GM18909 (cell line): Measurements from ENCODE around the gene SMIM5.
A peak's percentile ranks its signal among the peaks of the same experiment; 100 is the strongest.
"Not testable (repeated sequence)": the region's sequence is repeated elsewhere in the genome, so short reads cannot be mapped to it uniquely, and the experiment has no call there.

Experiments used
- ATAC-seq: cut with Tn5 transposase; IDR thresholded peaks from one replicate; pipeline ENCODE4 v1.9.1; 2021; ENCODE audit warnings: mild to moderate bottlenecking; ENCODE audit not compliant: unreplicated experiment, poor library complexity

SMIM5 gene

DNA sequence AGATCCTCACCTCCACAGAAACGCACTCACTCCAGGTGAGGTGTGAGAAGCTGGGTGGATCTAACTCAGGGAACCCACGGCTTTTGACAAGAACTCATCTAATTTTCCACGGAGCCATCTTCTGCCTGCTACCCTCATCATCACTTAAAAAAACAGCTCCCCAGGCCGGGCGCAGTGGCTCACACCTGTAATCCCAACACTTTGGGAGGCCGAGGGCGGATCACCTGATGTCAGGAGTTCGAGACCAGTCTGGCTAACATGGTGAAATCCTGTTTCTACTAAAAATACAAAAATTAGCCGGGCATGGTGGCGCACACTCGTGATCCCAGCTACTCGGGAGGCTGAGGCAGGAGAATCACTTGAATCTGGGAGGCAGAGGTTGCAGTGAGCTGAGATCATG, 4.8 kb downstream of the SMIM5 start:
- not testable (repeated sequence) for ATAC-seq

DNA sequence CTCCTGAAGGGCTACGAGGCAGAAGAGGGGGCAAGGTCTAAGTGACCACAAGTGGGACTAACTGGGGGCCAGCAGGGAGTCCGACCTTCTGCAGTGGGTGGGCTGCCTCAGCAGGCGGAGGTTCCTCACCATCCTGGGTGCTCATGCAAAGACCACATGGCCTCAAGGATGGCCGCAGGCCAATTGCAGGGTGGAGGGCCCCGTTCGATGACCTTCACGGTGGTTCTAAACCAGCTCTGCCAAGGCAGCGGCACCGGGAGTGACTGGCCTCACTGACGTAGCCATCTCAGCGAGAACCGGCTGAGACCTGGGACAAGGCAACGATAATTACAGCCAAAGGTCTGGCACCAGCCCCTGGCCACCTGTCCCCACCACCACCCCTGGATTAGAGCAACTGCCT, 5.7 kb downstream of the SMIM5 start:
- no peak for ATAC-seq

DNA sequence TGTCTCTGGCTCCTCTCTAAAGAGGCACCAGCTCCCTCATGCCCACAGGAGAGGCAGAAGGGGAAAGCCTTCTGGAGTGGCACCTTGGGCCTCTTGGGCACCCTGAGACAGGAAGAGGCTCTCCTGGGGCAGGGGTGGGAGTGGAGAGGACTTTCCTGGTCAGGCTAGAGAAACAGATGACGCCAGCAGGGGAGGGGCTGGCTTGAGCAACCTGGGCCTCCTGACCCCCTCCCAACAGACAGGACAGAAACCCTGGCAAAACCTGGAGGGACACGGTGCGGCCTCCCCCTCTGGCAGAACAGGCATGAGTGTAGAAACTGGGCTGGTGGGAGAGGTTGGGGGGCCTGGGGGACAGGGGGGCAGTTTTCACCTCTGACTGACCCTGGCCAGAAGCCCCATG, 6.1 kb downstream of the SMIM5 start:
- ATAC-seq, result no peak

DNA sequence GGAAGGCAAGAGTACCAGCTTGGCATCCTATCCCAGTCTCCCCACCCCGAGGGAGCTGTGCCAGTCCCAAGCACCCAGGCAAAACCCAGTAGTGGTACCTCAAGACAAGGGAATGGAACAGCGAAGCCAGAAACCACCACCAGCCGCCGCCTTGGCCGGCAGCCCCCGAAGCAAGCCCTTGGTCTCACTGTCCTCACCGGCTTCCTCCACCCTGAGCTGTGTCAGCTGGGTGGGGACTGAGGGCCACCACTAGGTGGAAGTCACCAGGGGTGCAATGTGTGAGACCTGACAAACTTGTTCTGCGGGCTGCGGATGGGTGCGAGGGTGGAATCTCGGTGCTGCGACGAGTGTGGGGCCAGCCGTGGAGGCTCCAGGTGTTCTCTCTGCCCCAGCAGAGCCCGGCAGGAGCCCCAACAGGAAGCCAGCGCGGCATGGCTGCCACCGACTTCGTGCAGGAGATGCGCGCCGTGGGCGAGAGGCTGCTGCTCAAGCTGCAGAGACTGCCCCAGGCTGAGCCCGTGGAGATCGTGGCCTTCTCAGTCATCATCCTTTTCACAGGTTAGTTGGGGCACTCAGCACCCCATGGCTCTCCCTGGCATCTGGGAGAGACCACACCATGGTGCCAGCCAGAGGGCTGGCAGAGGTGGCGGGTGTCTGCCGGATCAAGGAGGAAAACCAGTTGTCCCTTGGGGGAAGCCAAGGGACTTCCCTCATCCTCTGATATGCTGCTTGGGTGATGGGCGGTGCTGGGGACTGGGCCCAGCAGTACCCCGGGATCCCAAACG, 6.7 kb downstream of the SMIM5 start:
- no peak for ATAC-seq

DNA sequence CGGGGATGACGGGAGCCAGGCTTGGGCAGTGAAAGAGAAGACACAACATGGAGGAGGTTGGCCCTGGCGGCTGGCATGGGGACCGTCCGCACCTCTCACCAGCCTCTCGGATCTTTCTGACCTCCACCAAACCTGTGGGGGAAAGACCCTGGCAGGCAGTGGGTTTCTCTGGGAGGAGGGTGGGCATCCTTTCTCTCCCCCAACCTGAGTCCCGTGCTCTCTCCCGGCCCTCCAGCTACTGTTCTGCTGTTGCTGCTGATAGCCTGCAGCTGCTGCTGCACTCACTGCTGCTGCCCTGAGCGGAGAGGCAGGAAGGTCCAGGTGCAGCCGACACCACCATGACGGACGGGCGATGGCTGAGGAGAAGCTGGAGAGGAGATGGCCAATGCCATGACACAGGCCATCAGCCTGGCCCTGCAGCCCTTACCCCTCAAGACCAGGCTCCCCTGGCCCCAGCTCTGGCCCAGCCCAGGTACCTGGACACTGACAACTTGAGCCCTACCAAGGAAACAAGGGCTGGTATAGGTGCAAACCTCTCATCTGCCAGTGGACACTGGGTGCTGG, 7.4 kb downstream of the SMIM5 start:
- no peak for ATAC-seq

DNA sequence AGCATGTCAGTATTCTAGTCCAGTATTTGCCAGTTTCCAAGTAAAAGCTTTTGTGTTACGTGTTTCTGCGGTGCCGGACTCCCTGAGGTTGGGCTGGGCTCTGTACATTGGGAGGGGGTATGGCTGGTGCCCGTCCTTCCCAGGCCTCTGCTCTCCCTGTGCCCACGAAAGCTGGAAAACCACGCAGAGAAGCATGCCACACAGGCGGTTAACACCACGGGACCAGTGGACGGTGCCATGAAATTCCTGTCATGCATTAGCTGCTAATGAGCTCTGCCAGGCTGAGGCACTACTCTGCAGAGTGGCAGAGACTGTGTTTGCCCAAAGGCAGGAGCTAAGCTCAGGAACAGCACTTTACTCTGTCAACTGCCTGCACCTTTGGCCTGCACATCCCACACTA, 8.1 kb downstream of the SMIM5 start:
- ATAC-seq, result no peak

DNA sequence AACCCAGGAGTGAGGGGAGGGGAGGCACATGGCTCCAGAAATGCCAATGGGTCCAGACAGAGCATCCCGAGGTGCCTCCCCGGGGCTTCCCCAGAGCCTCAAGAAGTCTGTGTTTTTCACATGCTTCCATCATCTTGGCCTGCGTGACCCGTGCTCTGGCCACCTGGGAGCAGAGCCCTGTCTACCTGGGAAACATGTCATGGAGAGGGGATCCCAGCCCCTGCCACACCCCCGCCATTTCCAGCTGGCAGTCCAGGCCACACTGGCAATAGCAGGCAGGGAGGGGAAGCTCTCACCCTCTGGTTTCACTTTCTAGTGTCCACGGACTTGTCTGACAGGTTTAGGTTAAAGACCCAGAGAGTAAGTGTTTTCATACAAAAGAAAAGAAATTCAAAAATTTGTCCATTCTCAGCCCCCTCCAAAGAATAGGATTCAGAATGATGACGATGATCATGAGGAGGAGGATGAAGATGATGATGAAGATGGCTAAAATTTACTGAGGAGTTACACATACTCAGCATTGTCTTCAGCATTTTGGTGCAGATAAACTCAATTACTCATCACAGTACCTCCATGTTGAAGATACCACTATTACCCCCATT, 9.0 kb downstream of the SMIM5 start:
- ATAC-seq, result no peak

DNA sequence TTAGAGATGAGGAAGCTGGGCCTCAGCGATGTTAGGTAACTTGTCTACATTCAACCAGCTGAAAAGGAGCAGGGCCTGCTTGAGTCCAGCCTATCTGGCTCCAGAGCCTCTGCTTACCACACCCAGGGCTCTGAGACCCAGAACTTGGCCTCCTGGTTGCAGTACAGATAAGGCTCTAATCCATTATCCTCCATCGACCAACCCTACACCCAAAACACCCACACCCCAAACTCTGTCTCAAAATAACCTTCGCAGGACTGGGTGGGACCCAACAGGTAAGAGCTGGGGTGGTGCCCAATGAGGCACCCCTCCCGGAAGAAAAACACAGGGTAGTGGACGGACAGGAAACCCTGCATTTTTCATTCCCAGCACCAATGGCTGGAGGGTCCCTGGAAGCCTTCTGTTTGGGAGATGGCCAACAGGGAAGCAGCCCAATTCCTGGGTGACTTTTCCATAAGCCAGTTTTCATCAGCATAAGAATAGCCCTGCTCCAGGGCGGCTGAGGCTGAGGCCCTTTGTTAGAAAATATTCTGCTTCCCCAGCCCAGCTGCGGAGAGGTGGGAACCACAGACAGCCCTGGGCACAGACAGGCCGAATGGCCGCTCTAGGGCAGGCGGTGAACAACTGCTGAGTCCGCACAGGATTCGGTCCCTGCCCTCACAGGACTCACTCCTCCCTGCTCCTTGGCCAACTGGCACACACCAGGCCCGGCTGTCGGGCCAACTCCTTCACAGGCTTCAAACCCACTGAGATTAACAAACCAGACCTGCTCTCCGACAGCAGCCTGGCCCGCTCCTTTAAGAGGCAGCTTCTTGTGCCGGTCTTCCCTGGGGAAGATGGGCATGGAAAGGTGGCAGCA, 9.8 kb downstream of the SMIM5 start:
- no peak for ATAC-seq

DNA sequence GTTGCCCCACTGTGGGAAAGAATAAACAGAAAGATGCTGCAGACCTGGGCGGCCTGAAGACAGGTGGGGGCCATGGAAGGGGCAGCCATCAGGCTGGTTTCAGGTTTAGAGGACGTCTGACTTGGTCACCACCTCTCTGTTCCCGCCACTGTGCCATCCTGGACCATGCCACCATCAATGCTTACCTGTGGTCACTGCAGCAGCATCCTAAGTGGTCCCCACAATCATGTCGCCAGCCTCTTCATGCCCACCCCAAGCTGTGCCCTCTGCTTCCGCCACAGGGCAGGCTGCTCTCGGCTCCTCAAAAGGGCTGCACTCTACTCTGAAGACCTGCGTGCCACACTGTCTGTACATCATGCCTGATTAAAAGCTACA, 10.4 kb downstream of the SMIM5 start:
- no peak for ATAC-seq

DNA sequence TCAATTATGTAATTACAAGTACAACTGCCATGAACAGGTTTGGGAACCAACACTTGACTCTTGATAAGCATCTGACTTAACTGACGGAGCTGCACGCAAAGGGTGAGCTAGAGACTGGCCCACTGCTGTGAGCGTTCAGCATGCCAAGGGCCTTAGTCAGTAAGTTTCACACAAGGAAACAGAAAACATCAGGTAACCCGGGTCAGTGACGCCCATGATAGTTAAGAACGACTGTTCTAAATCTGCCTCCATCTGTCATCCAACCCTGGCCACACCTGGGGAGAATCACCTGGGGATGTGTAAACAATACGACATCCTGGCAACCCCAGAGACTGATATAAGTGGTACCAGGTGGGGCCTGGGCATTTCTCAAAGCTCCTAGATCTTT, 12.3 kb downstream of the SMIM5 start:
- ATAC-seq, result no peak

DNA sequence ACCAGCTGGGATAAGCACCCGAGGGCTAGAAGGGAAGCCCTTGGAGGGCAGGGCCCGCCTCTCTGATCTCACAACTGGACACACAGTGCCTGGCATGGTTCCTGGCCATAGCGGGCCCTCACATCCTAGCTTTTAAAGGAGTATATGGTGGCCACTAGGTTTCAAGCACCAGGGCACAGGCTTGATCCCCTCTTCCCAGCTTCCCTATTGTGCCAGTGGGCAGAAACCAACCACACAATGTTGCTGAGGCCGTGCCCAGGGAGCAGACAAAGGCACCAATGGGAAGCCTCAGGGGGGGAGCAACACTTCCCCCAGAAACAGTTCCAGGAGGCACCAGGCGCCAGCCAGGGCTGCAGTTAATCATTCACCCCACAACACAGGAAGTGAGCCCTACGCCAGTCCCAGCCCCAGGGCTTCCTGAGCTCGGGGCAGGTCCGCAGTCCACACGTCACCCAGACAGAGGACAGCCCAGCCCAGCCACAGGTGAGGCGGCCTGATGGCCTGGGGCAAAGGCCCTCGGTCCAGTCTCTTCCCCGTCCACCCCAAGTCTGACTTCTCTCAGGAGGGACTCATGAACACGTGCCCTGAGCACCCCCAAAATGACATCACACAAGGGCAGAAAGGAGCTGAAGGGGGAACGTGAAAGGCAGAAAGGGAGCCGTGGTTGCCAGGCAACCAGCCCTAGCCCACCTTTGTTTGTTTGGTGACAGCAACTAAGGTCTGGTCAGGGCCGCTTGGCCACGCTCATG, 12.8 kb downstream of the SMIM5 start:
- ATAC-seq, result peak; percentile 75

DNA sequence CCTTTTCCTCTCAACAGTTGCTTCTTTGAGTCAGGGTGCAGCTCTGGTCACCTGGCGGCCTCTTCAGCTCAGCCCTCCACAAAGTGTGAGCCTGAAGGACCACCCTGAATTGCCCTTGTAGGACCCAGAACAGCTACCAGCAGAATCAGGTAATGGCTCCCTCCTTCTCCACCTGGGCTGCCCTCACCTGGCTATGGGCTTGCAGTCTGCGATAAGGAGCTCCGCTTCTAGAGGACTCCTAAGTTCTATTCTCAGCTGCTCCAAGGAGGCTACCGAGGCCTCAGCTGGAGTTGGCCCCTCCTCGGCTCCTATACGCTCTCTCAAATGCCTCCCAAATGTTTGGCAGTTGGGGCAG, 13.4 kb downstream of the SMIM5 start:
- ATAC-seq, result no peak

DNA sequence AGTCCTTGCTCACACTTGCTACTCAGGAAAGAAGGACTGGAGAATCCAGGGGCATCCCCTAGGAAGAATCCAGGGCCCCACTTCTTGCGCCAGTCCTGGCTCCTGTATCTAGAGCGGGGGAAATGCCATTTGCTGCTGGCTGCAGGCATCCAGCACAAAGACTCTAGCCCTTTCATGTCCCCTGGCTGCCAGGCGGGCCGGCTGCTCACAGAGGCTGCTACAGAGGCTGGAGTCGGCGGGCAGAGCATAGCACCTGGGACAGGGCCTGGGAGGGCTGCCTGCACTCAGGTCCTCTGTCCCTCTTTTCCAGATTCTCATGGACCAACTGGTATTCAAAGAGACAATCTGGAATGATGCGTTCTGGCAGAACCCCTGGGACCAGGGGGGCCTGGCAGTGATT, 13.8 kb downstream of the SMIM5 start:
- ATAC-seq, result no peak

DNA sequence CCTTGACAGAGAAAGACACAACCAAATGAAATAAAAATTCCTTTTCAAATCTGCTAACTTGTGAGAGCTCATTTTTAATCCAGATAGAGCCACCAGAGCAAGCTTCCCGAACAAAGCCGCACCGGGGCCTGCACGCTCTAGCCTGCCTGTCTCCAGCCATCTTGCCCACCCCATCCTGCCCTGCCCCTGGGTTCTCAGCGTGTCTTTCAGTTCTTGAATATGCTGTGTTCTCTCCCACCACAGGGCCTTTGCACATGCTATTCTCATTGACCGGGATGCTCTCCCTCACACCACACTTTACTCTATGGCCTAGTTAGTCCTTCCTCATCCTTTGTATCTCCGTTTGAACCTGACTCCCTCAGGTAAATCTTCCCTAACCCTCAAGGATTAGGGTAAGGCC, 14.7 kb downstream of the SMIM5 start:
- no peak for ATAC-seq

DNA sequence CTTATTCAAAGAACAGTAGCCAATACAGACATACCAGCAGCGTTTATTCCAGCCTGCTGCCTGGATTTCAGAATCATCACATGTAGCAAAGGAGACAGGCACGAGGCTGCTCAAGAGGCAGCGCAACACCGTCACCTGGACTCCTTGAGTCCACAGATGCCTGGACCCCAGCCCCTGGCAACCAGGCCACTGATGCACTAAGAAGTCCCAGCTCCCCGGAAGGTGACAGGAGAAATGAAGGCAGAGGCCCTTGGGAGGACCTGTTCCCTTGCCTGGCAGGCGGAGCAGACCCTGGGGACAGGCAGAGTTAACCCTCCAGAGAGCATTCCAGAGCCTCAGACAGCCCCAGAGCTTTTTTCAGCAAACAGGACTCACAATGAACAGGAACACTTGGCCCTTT, 16.5 kb downstream of the SMIM5 start:
- ATAC-seq, result no peak

DNA sequence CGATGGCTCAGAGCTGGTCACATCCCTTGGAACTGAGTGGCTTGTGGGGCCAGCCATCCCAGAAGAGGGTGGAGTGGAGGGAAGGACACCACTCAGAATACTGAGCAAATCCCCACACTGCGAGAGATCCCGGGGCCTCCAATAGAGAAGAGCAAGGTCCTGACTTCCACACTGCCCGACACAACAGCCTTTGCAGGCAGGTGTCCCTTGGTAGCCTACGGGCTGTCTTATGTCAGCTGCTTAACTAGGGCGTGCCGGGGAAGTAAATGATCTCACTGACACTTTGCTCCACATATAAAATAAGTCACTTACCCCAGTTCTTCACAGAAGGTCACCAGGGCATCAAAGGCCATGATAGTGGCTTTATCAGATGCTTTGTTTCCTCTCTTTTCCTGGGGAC, 17.6 kb downstream of the SMIM5 start:
- ATAC-seq, result no peak

DNA sequence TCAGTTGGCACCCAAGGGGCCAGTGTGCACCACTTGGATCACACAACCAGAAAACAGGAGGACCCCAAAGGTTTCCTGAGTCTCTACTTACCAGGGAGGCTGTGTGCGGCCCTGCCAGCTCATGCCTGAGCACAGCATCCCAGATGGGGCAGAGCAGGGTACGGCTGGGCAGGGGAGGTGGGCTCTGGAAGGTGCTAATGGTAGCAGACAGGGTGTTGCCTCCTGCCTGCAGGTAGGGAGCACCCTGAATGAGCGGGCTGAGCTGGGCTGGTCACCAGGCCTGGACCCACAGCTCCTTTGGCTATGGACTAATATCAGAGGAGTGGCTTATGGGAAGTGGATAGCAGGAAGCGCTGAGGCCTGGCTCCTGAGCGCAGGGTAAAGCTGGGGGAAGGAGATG, 19.1 kb downstream of the SMIM5 start:
- no peak for ATAC-seq

DNA sequence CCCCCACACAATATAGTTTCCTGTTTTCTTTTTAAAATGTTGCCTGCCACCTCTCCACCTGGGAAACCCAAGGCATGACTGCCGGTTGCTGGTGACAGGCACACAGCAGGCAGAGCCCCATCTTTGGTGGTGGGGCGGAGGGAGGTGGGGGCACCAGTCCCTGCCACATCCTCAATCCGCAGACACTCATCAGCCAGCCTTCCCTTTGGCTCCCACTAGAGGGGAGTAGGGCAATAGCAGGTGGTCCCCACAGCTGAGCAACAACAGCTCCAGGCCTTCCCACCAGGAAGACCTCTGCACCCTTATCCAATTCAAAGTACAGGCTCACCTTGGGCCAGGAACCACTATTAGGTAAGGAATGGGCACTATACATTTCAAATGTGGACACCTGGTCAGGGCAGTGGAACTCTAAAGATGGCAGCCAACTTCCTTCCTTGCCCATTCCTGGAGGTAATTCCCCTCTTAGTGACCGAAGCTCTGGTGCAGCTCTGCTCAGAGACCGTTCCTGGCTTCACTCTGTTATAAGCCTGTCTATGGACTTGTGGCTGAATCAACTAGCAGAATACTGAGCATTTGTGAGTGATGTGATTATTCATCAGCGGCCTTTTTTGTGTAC, 19.8 kb downstream of the SMIM5 start:
- ATAC-seq, result no peak

DNA sequence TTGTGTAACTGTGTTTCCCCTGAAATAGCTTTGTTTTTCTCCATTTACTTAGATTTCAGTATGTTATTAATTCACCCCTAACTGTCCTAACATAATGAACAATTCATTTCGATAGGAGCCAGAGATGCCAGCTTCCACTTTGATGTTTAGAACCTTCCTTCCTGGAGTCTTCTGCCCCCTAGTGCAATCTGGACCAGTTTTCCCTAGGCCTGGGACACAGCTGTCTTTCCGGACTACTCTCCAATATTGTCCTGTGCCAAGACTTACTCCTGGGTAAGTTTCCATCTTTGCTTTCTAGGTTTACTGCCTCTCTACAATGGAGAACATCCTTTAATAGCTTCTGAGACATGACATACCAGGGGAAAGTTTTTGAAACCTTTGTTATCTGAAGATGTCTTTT, 20.9 kb downstream of the SMIM5 start:
- ATAC-seq, result no peak

DNA sequence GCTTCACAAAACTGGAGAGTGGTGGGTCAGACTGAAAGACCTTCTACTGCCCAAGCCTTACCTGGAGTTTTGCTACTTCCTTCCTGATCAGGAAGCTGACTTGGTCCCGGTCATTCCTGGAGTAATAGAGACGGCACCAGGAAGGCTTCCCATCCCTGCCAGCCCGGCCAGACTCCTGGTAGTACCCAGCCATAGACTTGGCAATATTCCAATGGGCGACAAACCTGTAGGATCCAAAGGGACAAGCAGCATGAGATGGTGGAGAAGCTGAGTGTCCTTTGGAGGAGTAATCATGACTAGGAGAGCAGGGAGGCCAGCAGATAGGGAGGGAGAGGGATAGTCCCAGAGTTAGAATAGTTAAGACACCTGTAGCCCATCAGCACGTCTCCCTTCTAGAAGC, 25.0 kb downstream of the SMIM5 start:
- ATAC-seq, result no peak
